DOHH2 (cell line): ENCODE measurements around the gene KNDC1.

Source experiments
- CTCF ChIP-seq: fragments of 200-600 bp; sonication (generic); IDR thresholded peaks from one replicate; pipeline ENCODE4 v1.5.1; 2014; ENCODE audit warnings: antibody characterized with exemption, mild to moderate bottlenecking, low read depth, low read length; ENCODE audit not compliant: poor library complexity, severe bottlenecking
- EZH2phosphoT487 ChIP-seq: fragments of 200-600 bp; sonication (generic); IDR thresholded peaks from 2 replicates; pipeline ENCODE4 v1.6.1; 2017; ENCODE audit warnings: borderline replicate concordance, mild to moderate bottlenecking, antibody characterized with exemption, low read length, moderate library complexity, mixed read lengths

- TF ChIP-seq CTCF (no peak), EZH2phosphoT487 (no peak)
Observed at GRCh38 chr10:133125901-133126300, 34.1 kb upstream of the KNDC1 start.
